MM.1S (cell line): ENCODE measurements around the gene SNX9.

ENCODE experiments used
- CTCF ChIP-seq: fragments of 300-600 bp; sonication (generic); IDR thresholded peaks from 2 replicates; pipeline ENCODE4 v1.5.1; 2016; ENCODE audit warnings: antibody characterized with exemption, low read length, mixed read lengths
- EZH2phosphoT487 ChIP-seq: fragments of 300-600 bp; sonication (generic); IDR thresholded peaks from 2 replicates; pipeline ENCODE4 v1.6.1; 2018; ENCODE audit warnings: antibody characterized with exemption, low read length

- TF ChIP-seq EZH2phosphoT487 = no peak
- no peak for TF ChIP-seq CTCF
Measured at GRCh38 chr6:157966589-157966977, 143.5 kb downstream of the SNX9 start.
